GM21737 (cell line): ENCODE results near the gene MIEN1.
"Not testable (repeated sequence)": the region's sequence is repeated elsewhere in the genome, so short reads cannot be mapped to it uniquely, and the experiment has no call there.

Experiments used
- ATAC-seq: cut with Tn5 transposase; IDR thresholded peaks from one replicate; pipeline ENCODE4 v1.9.1; 2021; ENCODE audit warnings: mild to moderate bottlenecking, moderate library complexity; ENCODE audit not compliant: unreplicated experiment

The MIEN1 gene

GRCh38 chr17:39756380-39757079 lies 26.2 kb upstream of the MIEN1 start:
- ATAC-seq, result no peak

GRCh38 chr17:39755554-39756379 lies 25.4 kb upstream of the MIEN1 start:
- no peak for ATAC-seq

- no peak for ATAC-seq
Measured at GRCh38 chr17:39754958-39755553, 24.7 kb upstream of the MIEN1 start.

- peak; percentile 55 for ATAC-seq
Measured at GRCh38 chr17:39754161-39754957, 24.0 kb upstream of the MIEN1 start.

- peak; percentile 18 for ATAC-seq
Measured at GRCh38 chr17:39753514-39754160, 23.3 kb upstream of the MIEN1 start.

GRCh38 chr17:39752241-39752881 lies 22.0 kb upstream of the MIEN1 start:
- ATAC-seq, result no peak

- ATAC-seq, result no peak
Measured at GRCh38 chr17:39751637-39752036, 21.3 kb upstream of the MIEN1 start.

GRCh38 chr17:39751016-39751543 lies 20.7 kb upstream of the MIEN1 start:
- no peak for ATAC-seq

GRCh38 chr17:39750131-39751015 lies 20.0 kb upstream of the MIEN1 start:
- no peak for ATAC-seq

- not testable (repeated sequence) for ATAC-seq
Measured at GRCh38 chr17:39748444-39749034, 18.2 kb upstream of the MIEN1 start.

- no peak for ATAC-seq
Measured at GRCh38 chr17:39747745-39748144, 17.4 kb upstream of the MIEN1 start.

GRCh38 chr17:39746145-39746461 lies 15.8 kb upstream of the MIEN1 start:
- ATAC-seq, result no peak

- no peak for ATAC-seq
Measured at GRCh38 chr17:39745335-39746144, 15.2 kb upstream of the MIEN1 start.

GRCh38 chr17:39744836-39745215 lies 14.5 kb upstream of the MIEN1 start:
- no peak for ATAC-seq

GRCh38 chr17:39744075-39744835 lies 13.9 kb upstream of the MIEN1 start:
- no peak for ATAC-seq

- no peak for ATAC-seq
Measured at GRCh38 chr17:39742856-39743436, 12.6 kb upstream of the MIEN1 start.
